NCI-H2227 treated with DMSO at 0.1 percent for 48 hours (cell line): ENCODE data around the gene BCAS1.

Experiments
- DNase-seq: peaks from one replicate; lab custom pipeline; 2025; lab: John Stamatoyannopoulos, UW

Gene BCAS1

GRCh38 chr20:54048481-54048880 is 21.9 kb downstream of the BCAS1 start:
- DNase-seq: no peak

DNA sequence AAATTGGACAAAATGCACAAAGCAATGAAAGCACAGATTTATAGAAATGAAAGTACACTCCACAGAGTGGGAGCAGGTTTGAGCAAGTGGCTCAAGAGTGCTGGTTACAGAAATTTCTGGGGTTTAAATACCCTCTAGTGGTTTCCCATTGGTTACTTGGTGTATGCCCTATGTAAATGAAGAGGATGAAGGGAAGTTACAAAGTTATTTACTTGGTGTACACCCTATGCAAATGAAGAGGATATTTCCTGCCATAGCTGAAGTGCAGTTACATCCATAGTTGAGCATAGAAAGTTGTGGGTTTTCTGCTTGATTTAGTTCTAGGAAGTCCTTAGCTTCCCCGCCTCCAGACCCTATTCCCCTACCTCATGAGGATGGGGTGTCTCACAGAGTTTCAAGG is 22.7 kb downstream of the BCAS1 start:
- no peak for DNase-seq

DNA sequence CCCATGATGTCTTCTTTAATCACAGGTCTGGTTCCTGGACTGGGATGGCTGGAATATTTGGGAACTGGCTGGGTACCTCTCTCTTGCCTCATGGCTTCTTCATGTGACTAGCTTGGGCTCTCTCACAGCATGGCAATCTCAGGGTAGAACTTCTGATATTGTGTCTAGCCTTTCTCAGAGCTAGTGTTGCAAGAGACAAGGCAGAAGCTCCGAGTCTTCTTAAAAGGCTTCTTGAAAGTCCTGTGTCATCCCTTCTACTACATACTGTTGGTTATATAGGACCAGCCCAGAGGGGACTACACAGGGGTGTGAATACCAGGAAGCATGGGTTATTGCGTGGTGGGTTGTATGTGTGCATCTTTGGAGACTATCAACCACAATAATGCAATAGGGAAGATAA is 23.3 kb downstream of the BCAS1 start:
- no peak for DNase-seq

- no peak for DNase-seq
Measured at GRCh38 chr20:54044156-54044555, 26.2 kb downstream of the BCAS1 start.

DNA sequence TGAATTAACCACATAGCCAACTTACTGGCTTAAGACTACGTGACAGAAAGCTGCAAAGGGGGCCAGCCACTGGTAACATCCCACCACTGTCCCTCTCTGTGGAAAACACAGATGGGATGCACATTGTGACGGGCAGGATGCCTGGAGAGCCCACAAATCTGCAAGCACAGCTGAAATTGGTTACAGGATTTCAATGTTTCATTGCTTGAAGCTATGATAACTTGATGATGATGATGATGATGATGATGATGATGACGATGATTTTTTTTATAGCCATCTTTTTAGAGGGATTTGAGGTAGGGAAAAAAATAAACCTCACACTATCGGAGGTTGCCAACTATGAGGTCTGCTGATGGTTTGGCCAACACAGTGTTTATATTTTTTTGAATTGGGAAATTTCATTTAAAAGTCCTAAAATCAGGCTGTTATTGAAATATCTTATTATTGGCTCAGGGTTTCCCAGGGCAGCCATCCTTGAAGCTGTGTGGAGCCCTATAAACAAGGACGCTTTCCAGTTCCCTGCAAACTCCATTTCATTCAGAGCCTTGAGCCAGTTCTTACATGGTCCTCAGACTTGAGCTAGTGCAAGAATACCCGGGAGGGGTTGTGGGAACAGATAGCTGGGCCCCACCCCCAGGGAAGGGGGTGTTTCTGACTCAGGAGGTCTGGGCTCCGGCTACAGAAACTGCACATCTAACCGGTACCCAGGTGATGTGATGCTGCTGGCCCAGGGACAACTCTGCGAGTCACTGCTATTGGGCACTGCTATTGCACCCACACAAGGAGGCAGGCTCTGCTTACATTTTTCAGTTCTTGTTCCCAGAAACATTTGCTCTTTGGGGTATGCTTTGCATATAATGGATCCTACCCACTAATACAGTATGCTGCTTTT is 27.1 kb downstream of the BCAS1 start:
- no peak for DNase-seq

DNA sequence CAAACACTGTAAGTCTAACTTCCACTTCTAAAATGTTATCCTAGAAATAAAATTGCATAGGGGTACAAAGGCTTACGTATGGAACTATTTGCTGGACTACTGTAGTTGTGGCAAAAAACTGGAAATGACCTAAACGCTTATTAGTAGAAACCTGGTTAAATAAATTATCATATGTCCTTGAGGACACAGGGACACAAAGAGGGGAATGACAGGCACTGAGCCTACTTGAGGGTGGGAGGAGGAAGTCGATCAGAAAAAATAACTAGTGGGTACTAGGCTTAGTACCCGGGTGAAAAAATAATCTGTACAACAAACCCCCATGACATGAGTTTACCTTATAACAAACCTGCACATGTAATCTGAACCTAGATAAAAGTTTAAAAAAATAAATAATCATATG is 28.4 kb downstream of the BCAS1 start:
- DNase-seq: no peak

DNA sequence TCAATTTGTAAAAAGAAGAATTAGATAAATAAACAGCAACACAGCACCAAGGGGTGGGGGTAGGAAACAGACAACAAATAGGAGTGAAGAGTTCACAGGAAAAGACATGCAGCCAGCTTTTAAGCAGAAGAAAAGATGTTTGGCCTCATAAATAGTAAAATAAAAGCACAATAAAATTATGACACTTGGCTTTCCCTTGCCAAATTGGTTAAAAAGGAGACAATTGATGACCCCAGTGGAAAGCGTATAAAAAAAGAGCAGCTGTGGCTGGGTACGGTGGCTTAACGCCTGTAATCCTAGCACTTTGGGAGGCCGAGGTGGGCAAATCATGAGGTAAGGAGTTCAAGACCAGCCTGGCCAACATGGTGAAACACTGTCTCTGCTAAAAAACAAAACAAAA is 29.1 kb downstream of the BCAS1 start:
- DNase-seq: no peak

DNA sequence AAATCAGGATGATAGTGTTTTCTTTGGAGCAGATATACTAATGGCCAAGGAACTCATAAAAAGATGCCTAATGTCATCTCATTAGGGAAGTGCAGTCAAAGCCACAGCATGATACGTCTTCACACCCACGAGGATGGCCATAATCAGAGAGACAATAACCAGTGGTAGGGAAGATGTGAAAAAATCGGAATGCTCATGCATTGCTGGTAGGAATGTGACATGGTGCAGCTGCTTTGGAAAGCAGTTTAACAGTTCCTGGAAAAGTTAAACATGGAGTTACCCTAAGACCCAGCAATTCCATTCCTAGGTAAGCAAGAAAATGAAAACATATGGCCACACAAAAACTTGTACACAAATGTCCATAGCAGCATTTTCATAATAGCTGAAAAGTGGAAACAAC is 29.9 kb downstream of the BCAS1 start:
- DNase-seq: no peak

- no peak for DNase-seq
Measured at GRCh38 chr20:54038961-54039360, 31.4 kb downstream of the BCAS1 start.

DNA sequence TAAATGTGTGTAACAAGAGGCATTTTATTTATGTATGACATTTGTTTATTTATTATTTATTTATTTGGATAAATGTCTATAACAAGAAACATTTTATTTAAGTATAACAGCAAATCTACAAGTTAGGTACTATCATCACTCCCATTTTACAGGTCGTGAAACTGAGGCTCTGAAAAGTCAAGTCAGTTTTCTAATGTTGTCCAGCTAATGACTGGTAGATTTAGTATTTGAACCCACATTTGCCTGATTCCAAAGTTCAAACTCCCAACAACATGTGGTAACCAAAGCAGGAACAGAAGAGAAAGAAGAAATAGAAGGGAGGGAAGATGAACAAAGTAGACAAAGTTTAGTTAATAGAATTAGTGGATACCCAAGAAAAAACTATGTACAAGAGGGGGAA is 32.9 kb downstream of the BCAS1 start:
- no peak for DNase-seq

- no peak for DNase-seq
Measured at GRCh38 chr20:54029643-54030042, 40.8 kb downstream of the BCAS1 start.

- DNase-seq: no peak
Measured at GRCh38 chr20:54029176-54029575, 41.2 kb downstream of the BCAS1 start.

DNA sequence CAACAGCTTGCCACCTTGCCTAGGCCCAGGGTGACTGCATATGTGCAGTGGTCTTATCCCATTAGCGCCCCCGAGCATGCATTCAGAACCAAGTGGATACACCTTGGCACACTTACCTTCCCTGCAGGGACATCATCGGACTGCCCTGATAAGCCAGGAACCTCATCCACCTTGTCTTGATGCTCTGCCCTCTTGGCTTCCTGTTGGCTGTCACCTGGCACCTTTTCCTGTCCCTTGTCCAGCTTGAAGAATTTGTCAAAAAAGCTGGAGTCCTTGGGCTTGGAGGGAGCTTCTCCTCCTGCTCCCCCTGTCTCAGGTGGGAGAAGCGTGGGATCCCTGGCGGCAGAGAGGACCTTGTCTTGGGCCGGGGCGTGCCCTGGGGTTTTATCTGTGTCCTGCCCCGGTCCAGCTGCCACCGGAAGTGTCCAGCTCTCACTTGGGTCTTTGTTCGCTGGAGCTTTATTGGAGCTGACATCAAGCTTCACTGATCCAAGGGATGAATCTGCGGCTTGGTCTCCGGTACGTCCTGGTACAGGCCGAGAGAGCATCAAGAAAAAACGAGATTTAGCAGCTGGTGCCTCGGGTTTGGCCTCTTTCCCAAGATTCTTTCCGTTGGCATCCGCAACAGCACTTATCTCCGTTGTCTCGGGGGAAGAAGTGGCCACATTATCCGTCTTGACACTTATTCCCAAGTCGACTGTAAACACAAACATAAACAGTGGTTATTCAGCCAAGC is 42.0 kb downstream of the BCAS1 start:
- DNase-seq: no peak

DNA sequence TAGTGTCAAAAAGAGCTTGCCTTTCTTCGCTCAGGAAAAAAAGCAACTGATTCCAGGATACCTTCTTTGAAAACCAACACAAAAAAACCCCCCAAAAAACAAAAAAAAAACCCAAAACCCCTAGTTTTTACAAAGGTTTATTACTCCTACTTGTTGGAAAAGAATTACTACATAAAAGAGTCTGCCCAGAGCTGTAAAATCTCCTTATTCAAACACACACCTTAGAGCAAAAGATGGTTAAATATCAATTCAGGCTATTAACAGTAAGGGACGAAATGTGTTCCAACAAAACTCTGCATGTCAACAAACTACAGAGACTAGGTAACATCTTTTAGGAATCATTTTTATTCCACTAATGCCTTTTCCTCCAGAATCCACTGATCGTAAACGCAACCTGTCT is 42.7 kb downstream of the BCAS1 start:
- DNase-seq: no peak

DNA sequence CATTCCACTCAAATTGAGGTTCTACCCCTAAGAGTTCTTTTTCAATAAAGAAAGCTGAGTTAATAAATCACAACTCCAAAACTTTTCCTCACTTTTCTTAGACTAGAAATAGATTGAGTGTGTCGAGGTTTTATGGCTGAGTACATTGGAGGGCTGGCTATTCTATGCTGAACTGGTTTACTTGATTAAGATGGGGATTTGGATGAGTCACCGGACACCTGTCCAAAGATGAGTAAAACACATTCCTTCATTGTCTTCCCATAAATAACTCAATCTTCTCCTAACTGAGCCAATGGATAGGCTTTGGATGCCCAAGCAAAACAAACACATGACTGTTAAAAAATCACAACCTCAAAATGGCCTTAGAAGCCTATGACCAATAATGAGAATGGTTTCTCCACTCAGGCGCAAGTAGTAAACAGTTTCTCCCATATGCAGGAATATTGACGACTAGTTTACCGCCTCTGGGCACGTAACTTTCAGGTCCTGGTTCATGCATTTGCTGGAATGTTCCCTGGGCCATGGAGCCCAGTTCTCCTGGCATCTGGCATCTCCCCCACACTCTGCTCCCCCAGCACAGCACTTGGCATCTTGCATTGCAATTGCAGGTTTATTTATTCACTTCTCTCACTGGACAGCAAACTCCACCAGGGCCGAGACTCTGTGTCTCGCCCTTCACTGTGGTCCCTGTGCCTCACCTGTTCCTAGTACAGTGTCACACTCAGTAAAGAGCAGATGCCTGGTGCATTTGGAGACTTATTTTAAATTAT is 43.9 kb downstream of the BCAS1 start:
- no peak for DNase-seq

DNA sequence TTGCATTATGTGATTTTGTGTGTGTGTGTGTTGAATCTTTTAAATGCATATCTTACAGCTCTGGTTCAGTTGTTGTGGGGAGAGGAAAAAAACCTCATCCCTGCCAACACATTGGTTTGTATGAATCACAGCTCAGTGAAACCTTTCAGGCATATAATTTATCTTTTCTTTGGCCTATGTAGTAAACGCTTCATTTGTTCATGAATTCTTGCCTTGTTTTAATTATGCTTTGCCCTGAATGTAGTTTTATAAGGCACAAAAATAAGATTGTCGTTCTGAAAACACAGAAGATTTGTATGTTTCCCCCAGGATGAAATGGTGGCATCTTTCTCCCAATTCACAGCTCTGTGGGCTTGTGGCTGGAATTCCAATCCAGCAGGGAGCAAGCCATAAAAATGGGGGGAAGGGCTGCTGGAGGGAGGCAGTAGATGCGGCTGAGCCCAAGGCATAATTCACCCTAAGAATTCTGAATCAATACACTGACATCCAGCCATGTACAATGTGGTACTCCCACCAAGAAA is 45.1 kb downstream of the BCAS1 start:
- DNase-seq: no peak

GRCh38 chr20:54023406-54023805 is 47.0 kb downstream of the BCAS1 start:
- DNase-seq: no peak

GRCh38 chr20:54021446-54022235 is 48.8 kb downstream of the BCAS1 start:
- no peak for DNase-seq

- no peak for DNase-seq
Measured at GRCh38 chr20:54020868-54021267, 49.5 kb downstream of the BCAS1 start.

DNA sequence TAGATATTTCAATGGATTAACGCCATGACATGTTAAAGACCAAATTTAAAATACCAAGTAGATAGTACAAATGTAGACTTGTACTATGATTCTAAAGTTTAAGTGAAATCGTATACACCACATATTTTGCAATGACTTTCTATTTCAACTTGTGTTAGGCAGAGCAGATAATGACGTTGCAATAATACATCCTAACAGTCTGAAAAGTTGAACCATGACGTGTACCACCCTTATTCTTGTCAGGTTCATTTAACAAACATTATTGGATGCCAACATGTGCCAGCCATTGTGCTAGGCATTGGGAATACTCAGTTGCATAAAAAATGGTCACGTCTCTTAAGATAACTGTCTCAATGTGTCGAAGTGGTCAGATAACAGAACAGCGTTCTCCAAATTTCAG is 50.0 kb downstream of the BCAS1 start:
- DNase-seq: no peak

- DNase-seq: no peak
Measured at GRCh38 chr20:54019585-54019984, 50.8 kb downstream of the BCAS1 start.

DNA sequence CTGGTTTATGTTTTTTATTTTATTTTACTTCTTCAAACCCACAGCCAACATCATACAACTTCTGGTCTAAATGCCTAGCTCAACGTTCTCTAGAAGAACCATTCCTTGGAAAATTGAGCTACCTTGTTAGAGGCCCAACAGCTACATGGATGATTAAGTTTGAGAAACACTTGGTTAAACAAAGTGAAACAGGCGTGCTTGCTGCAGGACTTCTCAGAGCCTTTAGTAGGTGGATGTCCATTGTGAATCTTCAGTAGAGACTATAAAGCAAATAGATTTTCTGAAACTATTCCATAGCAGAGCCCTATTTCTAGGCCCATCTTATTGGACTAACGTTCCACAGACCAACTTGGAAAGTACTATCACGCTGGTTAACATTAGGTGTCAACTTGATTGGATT is 51.3 kb downstream of the BCAS1 start:
- DNase-seq: no peak
